WTC11 (cell line): ENCODE data around the gene PRR35. TPM values are rescaled to one million over a fixed set of nuclear protein-coding genes. Genes with fewer than 3 reads are reported as not detected.

Experiments used
- ATAC-seq: fragments of 200-7000 bp; cut with Tn5 transposase; 2 replicates; pipeline ENCODE4 v1.10.0; 2021; ENCODE audit warnings: mild to moderate bottlenecking, moderate library complexity
- CTCF ChIA-PET: fragments of 300-600 bp; sonication (Branson Sonifier 250); formaldehyde crosslinking; loops from one replicate; lab custom pipeline; 2021; ENCODE audit warnings: antibody characterized with exemption; lab: Charles Lee
- POLR2A ChIA-PET: fragments of 350-600 bp; sonication (Branson Sonifier 250); formaldehyde crosslinking; loops from one replicate; lab custom pipeline; 2021; ENCODE audit warnings: antibody characterized with exemption; lab: Charles Lee
- DNase-seq: peaks from one replicate; pipeline ENCODE4 v3.0.0; 2021; ENCODE audit warnings: low spot score
- H3K27ac Mint-ChIP-seq: 2 replicates; pipeline ENCODE4 v1.8.0; 2021; ENCODE audit warnings: mixed read lengths
- H3K27me3 Mint-ChIP-seq: 2 replicates; pipeline ENCODE4 v1.8.0; 2021; ENCODE audit warnings: low read depth, mild to moderate bottlenecking, moderate library complexity, mixed read lengths
- H3K36me3 Mint-ChIP-seq: 2 replicates; pipeline ENCODE4 v1.8.0; 2021; ENCODE audit warnings: mixed read lengths
- H3K4me1 Mint-ChIP-seq: 2 replicates; pipeline ENCODE4 v1.8.0; 2022; ENCODE audit warnings: mixed read lengths
- H3K4me3 Mint-ChIP-seq: 2 replicates; pipeline ENCODE4 v1.8.0; 2021; ENCODE audit warnings: mild to moderate bottlenecking, moderate library complexity, mixed read lengths
- H3K9me3 Mint-ChIP-seq: 2 replicates; pipeline ENCODE4 v1.8.0; 2021; ENCODE audit warnings: mixed read lengths
- ARID4B ChIP-seq: sonication (generic); formaldehyde crosslinking; IDR thresholded peaks from 2 replicates; pipeline ENCODE4 v1.8.0; 2023; ENCODE audit warnings: missing genetic modification reagents, mild to moderate bottlenecking, borderline replicate concordance
- ATF6 ChIP-seq: sonication (generic); formaldehyde crosslinking; IDR thresholded peaks from 2 replicates; pipeline ENCODE4 v1.8.1; 2023; ENCODE audit warnings: mild to moderate bottlenecking, missing genetic modification reagents
- ETV6 ChIP-seq: sonication (generic); formaldehyde crosslinking; IDR thresholded peaks from 2 replicates; pipeline ENCODE4 v1.8.1; 2022; ENCODE audit warnings: mild to moderate bottlenecking, missing genetic modification reagents
- GTF2I ChIP-seq: fragments of 250-450 bp; sonication (Bioruptor Pico); conservative IDR thresholded peaks from 2 replicates; pipeline ENCODE4 v1.4.0; 2021; ENCODE audit warnings: mild to moderate bottlenecking
- JAZF1 ChIP-seq: fragments of 250-450 bp; sonication (Bioruptor Pico); IDR thresholded peaks from 2 replicates; pipeline ENCODE4 v1.9.0; 2021; ENCODE audit warnings: moderate library complexity, mild to moderate bottlenecking, inconsistent platforms
- JUN ChIP-seq: sonication (generic); formaldehyde crosslinking; IDR thresholded peaks from 2 replicates; pipeline ENCODE4 v1.8.0; 2023; ENCODE audit warnings: mild to moderate bottlenecking, missing genetic modification reagents
- NR2C2 ChIP-seq: sonication (generic); formaldehyde crosslinking; IDR thresholded peaks from 2 replicates; pipeline ENCODE4 v1.8.0; 2022; ENCODE audit warnings: mild to moderate bottlenecking, missing genetic modification reagents
- ZBTB43 ChIP-seq: sonication (generic); formaldehyde crosslinking; IDR thresholded peaks from 2 replicates; pipeline ENCODE4 v1.8.1; 2023; ENCODE audit warnings: mild to moderate bottlenecking, missing genetic modification reagents
- ZNF121 ChIP-seq: sonication (generic); formaldehyde crosslinking; IDR thresholded peaks from 2 replicates; pipeline ENCODE4 v1.8.0; 2023; ENCODE audit warnings: missing genetic modification reagents
- ZNF138 ChIP-seq: sonication (generic); formaldehyde crosslinking; conservative IDR thresholded peaks from 2 replicates; pipeline ENCODE4 v1.8.1; 2022; ENCODE audit warnings: mild to moderate bottlenecking, moderate library complexity, missing genetic modification reagents
- ZNF232 ChIP-seq: sonication (generic); formaldehyde crosslinking; IDR thresholded peaks from 2 replicates; pipeline ENCODE4 v1.8.0; 2022; ENCODE audit warnings: mild to moderate bottlenecking, missing genetic modification reagents
- ZNF416 ChIP-seq: fragments of 250-450 bp; sonication (Bioruptor Pico); IDR thresholded peaks from 2 replicates; pipeline ENCODE4 v1.9.0; 2021; ENCODE audit warnings: mild to moderate bottlenecking, inconsistent platforms
- ZNF512 ChIP-seq: sonication (generic); formaldehyde crosslinking; IDR thresholded peaks from 2 replicates; pipeline ENCODE4 v1.8.1; 2022; ENCODE audit warnings: missing genetic modification reagents, borderline replicate concordance
- ZSCAN18 ChIP-seq: fragments of 250-450 bp; sonication (Bioruptor Pico); IDR thresholded peaks from 2 replicates; pipeline ENCODE4 v2.1.2; 2022; ENCODE audit warnings: mild to moderate bottlenecking, moderate library complexity
- total RNA-seq: library from RNA; stranded (reverse); gene quantifications from 3 replicates; pipeline ENCODE4 v1.2.3, GENCODE V29; 2021
- TF ChIP-seq, protein P1 (sequence below): sonication (generic); formaldehyde crosslinking; IDR thresholded peaks from 2 replicates; pipeline ENCODE4 v1.8.0; 2023; ENCODE audit warnings: mild to moderate bottlenecking, missing genetic modification reagents
- TF ChIP-seq, protein P2 (sequence below): fragments of 250-450 bp; sonication (Bioruptor Pico); IDR thresholded peaks from 2 replicates; pipeline ENCODE4 v1.9.0; 2021; ENCODE audit warnings: mild to moderate bottlenecking

The PRR35 gene
- total RNA-seq, 1 experiment from 2014 or later, result 0.72 TPM

DNA sequence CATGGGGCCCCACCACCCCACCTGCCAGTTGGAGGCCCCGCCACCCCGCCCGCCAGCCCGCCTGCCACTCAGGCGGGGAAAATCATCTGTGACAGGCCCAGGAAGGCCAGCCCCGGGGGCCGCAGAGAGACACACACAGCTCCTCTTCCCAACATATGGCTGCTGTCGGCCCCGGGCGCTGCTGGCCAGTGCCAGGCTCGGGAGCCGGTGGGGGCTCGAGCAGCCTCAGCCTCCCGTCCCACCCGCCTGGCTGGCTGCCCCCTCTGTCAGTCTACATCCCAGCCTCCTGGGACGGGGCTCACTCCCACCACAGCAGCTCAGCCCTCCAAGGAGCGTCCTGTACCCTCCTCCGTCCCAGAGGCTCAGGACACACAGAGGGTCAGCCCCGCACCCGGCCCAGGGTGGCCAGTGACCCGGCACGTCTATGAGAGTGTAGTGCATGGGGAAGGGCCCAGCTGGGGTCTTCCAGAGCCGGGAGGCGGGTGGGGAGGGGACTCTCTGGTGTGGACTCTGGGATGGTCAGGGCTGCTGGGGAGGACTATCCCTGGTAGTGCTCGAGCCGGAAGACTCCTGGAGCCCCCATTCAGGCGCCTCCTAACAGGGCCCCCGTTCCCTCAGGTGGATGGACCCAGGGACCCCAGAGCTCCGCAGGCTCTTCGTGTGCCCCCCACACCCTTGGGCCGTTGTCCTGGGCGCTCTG is 3.6 kb upstream of the PRR35 start (continued):
- TF ChIP-seq NR2C2, result no peak
- no peak for TF ChIP-seq ZNF416 (CRISPR knock-in tag)

- H3K27me3 Mint-ChIP-seq, result peaks cover 28% of the 10 kb centered on the region
- ChIA-PET CTCF (no interaction called here), POLR2A (no interaction called here)
- H3K4me1 Mint-ChIP-seq, result no peaks in the 10 kb centered on the region
- no peak overlapping the region for H3K27ac Mint-ChIP-seq
- TF ChIP-seq ZNF512 (CRISPR knock-in tag) (no peak), ZBTB43 (no peak), ZNF416 (CRISPR knock-in tag) (no peak), ETV6 (CRISPR knock-in tag) (no peak), ZNF121 (CRISPR knock-in tag) (no peak), ARID4B (no peak), GTF2I (CRISPR knock-in tag) (no peak), JAZF1 (CRISPR knock-in tag) (no peak), ATF6 (no peak), ZNF232 (CRISPR knock-in tag) (no peak), ZSCAN18 (CRISPR knock-in tag) (no peak), ZNF138 (CRISPR knock-in tag) (no peak), JUN (no peak)
- TF ChIP-seq, protein P1, sequence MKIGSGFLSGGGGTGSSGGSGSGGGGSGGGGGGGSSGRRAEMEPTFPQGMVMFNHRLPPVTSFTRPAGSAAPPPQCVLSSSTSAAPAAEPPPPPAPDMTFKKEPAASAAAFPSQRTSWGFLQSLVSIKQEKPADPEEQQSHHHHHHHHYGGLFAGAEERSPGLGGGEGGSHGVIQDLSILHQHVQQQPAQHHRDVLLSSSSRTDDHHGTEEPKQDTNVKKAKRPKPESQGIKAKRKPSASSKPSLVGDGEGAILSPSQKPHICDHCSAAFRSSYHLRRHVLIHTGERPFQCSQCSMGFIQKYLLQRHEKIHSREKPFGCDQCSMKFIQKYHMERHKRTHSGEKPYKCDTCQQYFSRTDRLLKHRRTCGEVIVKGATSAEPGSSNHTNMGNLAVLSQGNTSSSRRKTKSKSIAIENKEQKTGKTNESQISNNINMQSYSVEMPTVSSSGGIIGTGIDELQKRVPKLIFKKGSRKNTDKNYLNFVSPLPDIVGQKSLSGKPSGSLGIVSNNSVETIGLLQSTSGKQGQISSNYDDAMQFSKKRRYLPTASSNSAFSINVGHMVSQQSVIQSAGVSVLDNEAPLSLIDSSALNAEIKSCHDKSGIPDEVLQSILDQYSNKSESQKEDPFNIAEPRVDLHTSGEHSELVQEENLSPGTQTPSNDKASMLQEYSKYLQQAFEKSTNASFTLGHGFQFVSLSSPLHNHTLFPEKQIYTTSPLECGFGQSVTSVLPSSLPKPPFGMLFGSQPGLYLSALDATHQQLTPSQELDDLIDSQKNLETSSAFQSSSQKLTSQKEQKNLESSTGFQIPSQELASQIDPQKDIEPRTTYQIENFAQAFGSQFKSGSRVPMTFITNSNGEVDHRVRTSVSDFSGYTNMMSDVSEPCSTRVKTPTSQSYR (CRISPR knock-in tag), result no peak
- TF ChIP-seq, protein P2, sequence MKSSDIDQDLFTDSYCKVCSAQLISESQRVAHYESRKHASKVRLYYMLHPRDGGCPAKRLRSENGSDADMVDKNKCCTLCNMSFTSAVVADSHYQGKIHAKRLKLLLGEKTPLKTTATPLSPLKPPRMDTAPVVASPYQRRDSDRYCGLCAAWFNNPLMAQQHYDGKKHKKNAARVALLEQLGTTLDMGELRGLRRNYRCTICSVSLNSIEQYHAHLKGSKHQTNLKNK (CRISPR knock-in tag), result no peak
- DNase-seq, result no peak
- ATAC-seq, result no peak
- no peaks in the 10 kb centered on the region for H3K9me3 Mint-ChIP-seq
- H3K36me3 Mint-ChIP-seq, result no peaks in the 10 kb centered on the region
- H3K4me3 Mint-ChIP-seq, result no peak overlapping the region
Observed at GRCh38 chr16:557463-558297, 2.5 kb upstream of the PRR35 start.
